NCI-H1930 (cell line): ENCODE results near the gene BLTP3A.
"Not testable (repeated sequence)": the region's sequence is repeated elsewhere in the genome, so short reads cannot be mapped to it uniquely, and the experiment has no call there.

Experiments used
- DNase-seq, 2 experiments: peaks; one replicate each; lab custom pipeline; 2025; lab: John Stamatoyannopoulos, UW

The BLTP3A gene

DNA sequence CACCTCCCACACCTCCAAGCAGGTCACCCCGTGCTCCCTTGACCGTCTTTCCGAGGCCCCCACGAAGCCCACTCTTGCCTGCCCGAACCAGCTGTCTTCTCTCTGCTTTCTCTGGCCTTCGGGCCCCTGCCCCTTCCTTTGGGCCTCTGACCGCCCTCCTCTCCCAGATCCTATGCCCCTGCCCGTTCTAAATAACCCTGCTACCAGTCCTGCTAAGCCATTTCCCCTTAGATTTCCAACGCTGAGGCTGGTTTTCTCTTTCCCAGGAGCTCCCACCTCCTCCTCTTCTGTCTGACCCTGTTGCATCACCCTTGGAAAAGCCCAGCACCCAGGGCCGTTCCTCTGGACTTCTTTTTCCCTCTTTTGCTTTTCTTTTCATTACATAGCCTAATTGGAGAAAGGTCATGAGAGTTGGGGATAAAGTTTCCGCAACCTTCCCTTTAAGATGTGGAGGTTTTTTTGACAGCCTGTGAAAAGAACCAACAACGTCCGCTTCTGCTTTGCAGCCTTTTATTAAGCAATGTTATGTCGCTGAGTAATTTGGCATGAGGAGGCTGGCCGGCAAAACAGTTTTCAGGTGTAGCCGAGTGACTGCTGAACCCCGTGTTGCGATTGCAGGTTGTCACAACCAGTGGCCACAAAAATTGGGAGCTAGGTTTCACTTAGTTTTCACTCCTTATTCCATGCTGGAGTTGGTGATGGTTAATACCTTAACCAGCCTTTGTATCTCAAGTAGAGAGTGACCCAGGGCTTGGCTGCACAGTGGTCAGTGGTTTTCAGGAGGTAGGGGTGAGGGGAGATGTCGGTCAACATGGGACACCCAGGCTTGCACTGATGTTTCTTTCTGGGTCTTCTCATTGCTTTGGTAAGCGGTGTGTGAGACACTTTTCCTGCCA lies 970 bp downstream of the BLTP3A start:
- DNase-seq = no peak

- DNase-seq = no peak
Measured at GRCh38 chr6:34793877-34794276, 2.0 kb downstream of the BLTP3A start.

DNA sequence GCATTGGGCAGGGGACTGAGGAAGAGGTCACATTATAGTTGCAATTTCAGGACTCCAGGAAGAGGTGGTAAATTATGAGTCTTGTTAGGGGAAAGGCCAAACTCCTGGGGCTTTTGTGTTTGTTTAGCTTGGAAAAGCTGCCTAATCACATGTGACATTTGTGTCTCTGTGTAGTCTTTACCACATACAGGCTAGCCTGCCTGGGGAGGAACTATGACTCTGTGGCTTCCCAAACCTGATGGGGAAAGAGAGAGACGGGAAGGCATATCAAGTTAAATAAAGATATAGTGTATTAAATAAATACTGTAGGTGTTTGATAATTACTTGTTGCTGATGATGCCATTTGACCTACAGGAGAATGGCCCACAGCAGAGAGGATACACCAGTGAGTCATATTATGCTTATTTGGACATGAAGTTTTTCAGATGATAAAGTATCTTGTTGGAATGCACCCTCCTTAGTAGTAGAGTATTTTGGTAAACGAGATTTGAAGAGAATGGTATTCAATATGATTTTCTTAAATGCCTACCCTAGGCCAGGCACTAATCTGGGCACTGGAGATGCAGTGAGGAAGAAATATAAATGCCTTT lies 4.0 kb downstream of the BLTP3A start:
- DNase-seq = no peak

DNA sequence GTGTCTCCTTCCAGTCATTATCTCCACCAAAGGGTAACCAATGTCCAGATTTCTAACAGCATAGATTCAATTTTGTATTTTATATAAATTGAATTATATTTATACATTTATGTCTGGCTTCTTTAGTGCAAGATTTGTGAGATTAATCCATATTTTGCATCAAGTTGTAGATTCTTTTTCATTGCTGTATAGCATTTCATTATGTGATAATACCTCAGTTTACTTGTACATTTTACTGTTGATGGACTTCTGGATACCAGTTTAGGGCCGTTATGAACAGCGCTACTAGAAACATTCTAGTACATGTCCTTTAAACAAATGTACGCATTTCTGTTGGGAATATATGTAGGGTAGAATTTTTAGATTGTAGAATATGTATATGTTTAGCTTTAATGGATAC lies 6.2 kb downstream of the BLTP3A start:
- no peak for DNase-seq

DNA sequence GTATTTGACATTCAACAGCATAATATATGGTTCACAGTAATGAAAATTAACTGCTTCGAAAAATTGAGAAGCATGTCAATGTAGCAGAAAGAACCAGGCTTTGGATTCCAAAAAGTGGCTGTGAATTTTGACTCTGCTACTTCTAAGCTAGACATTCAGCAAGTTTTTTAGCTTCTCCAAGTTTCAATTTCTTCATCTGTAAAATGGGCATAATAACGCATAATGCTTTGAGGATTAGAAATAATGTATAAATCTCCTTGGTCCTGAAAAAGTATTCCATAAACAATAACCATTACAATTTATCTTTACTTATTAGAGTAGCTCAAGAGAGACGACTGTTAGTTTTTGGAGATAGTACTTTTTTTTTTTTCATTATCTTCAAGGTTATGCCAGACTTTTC lies 7.7 kb downstream of the BLTP3A start:
- no peak for DNase-seq

DNA sequence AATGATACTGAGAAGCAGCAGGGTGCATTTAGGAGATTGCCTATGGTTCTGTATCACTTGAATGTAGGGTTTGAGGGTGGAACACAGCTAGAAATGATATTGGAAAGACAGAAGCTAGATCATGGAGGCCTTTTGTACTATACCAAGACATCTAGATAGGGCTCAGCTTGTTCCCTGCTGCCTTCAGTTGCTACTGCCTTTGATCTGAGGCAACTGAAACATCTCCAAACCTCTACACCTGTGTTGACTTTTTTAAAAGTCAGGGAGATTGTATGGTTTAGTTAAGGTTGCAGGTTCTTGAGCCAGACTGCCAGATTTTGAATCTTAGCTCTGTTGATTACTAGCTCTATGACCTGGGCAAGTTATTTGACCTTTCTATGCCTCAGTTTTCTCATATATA lies 12.7 kb downstream of the BLTP3A start:
- no peak for DNase-seq

DNA sequence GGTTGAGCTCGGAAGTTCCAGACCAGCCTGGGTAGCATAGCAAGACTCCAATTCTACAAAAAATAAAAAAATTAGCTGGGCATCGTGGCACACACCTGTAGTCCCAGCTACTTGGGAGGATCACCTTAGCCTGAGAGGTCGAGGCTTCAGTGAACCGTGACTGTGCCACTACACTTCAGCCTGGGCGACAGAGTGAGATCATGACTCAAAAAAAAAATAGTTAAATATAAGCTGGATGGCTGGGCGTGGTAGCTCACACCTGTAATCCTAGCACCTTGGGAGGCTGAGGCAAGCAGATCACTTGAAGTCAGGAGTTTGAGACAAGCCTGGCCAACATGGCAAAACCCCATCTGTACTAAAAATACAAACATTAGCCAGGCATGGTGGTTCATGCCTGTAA lies 13.2 kb downstream of the BLTP3A start:
- DNase-seq = not testable (repeated sequence)

DNA sequence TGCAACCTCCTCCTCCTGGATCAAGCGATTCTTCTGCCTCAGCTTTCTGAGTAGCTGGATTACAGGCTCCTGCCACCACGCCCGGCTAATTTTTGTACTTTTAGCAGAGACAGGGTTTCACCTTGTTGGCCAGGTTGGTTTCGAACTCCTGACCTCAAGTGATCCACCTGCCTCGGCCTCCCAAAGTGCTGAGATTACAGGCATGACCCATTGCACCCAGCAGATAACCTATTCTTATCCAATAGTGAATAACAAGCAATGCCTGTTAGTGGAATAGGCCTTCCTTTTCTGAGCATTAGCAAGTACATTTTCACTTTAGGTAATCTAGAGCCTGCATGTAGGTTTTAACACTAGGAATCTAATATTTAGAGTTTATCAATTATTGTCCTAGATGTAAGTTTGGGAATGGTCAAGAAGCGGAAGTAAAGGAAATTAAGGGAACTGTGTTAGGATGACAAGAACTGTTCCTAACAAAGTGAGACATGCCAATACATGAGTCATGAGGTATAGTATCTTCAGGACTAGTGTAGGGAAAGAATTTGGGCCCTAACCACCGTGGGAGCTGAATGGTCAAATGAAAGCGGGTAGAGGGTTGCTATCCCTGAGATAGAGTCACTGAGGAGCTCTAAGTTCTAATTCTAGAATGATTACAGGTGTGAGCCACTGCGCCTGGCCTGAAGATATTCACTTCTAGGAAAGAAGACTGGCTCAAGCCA lies 15.0 kb downstream of the BLTP3A start:
- DNase-seq = no peak

GRCh38 chr6:34808473-34808872 lies 16.6 kb downstream of the BLTP3A start:
- DNase-seq = not testable (repeated sequence)

GRCh38 chr6:34809419-34809818 lies 17.5 kb downstream of the BLTP3A start:
- not testable (repeated sequence) for DNase-seq

- no peak for DNase-seq
Measured at GRCh38 chr6:34810017-34810882, 18.4 kb downstream of the BLTP3A start.

DNA sequence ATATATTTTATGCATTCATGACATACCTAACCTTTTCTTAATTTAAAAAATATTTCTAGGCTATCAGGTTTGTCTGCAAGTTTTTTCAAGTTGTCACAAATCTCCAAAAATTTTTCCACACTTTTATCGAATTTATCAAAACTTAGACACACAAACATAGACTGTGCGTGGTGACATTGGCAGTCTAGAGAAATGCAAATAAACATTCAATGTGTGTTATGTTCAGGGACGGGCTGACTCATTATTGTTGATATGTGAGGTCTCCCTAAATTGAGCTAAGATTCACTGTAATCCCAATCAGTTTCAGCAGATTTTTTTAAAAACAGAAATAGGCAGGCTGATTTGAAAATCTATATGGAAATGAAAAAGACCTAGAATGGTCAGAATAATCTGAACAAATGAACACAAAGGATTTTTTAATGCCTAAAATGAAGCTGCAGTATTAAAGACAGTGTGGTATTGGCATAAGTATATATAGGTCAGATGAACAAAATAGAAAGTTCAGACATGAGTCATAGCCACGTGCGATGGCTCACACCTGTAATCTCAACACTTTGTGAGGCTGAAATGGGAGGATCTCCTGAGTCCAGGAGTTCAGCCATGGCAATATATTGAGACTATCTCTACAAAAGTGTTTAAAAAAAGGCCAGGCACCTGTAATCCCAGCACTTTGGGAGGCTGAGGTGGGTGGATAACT lies 19.2 kb downstream of the BLTP3A start:
- no peak for DNase-seq

DNA sequence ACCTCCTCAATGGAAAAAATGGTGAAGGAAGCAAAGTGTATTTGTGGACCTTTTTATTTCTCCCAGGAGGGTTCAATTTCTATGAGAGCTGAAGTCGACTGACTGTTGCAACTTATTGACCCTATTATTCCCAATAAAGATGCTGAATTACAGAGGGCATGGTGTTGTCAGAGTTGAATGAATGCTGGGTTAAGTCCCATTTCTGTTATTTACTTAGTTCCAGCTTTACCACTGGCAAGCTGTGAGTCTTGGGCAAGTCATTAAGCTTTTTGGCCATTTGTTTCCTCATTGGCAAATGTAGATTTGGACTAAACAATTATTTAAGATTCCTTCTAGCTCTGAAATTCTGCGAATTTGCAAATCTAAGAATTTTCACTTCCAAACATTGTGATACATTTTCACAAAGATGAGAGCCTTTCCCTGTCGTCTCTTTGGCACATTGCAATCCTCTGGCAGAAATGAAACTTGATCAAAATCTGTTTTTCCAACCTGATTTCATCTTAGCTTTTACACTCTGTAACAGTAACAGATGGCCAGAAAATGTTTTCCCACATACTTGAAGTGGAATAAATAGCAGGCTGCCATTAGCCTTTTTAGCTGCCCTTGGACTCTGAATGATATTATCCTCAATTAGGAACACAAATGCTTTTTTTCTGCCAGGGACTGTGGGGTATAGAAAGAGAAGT lies 21.3 kb downstream of the BLTP3A start:
- no peak for DNase-seq

DNA sequence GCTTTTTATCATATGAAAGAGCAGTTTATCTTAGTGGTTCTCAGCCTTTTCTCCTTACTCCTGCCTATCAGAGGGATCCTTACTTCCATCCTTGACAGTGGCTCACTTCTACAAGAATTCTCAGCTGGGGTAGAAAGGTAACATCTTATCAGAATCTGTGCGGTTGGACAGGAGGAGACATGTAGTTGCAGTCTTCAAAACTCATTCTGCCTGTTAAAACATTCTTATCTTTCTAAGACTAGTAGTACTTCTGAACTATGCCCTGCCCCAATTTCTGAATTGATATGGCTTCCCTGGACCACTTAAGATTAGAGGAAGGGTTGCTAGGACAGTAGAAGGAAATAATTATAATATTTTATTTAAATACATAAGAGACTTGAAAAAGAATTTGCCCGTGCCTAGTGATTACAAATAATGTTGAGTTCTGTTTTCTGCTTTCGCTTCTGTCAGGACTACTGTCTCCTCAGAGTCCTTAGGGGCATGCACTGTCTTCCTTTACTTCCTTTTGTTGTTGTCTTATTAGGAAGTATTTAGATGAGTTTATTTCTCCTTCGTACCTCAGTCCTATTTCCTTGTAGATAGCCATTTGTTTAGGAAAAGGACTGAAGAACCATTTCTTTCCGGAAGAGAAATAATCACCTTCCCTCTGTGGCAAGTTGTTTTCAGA lies 24.9 kb downstream of the BLTP3A start:
- DNase-seq = no peak

DNA sequence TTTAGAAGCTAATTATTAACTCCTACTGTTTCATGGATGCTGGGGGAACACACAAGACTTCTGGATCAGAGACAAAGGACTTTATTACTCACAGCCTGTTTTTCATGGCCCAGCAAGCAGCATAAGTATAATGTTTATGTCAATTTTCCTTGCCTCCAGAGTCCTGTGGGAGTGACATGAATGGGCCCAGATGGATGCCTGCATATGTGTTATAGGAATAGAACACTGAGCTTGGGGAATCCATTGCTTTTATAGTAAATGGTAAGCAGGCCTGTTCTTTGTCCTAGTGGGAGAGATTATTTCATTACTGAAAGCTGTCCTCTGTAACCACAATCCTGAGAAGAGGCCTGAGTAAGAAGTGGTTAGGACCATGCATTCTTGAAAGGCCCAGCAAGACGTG lies 25.6 kb downstream of the BLTP3A start:
- DNase-seq = no peak

DNA sequence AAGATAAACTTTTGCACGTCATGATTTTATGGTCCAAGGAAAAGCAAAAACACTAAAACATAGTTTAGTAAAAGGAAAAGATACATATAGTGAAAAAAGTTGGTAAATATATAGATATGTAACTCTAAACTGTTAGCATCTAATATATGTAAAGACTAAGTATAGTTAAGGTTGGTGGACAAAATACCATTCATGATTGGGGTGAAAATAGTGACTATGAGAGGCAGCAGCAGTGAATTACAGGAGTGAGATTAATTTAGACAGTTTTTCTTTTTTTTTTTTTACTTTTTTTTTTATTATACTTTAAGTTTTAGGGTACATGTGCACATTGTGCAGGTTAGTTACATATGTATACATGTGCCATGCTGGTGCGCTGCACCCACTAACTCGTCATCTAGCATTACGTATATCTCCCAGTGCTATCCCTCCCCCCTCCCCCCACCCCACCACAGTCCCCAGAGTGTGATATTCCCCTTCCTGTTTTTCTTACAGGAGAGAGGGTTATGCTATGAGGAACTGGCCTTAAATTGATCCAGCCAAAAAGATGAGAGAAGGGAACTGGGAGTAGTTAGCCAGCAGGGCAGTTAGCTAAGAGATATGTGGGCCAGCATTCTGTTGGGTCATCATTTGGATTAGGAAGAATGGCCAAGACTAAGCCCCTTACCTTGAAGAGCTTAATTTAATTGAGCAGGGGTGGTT lies 27.1 kb downstream of the BLTP3A start:
- DNase-seq = not testable (repeated sequence)

DNA sequence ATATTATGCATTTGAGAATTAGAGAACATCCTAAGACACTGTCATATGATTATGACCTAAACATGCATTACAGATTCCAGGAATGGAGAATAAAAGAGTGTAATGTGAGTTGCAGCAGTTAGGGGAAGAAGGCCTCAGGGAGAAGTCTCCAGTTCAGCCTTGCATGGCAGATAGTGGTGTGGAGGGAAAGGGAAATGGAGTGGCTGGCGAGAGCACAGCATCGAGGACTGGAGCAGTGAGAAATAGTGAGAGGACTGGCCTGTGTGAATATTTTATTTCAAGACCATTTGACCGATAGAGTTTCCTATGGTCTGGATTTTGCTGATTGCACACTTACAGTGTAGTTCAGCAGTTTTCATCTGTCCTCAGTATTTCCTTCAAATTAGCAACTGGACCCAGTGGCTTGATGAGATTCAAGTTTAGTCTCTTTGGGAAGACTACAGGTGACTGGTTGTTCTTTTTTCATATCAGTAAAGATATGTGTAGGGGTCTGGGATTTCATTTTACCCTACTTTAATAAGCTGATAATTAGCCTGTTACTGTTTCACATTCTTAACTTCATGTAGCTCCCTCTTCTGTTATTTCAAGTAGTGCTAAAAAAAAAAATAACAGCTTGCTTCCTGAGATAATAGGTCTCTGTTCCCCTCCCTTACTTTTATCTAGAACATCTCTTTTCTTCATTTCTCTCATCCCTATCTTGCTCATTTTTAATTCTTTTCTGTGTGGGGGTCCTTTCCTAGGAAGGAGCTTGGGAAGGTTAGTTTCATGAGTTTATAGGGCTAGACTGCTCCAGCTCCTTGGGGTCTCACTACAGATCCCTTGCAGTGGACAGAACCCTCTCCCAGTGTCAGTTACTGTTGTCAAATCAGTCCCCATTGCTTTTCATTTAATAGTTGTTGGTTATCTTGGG lies 27.9 kb downstream of the BLTP3A start:
- no peak for DNase-seq

DNA sequence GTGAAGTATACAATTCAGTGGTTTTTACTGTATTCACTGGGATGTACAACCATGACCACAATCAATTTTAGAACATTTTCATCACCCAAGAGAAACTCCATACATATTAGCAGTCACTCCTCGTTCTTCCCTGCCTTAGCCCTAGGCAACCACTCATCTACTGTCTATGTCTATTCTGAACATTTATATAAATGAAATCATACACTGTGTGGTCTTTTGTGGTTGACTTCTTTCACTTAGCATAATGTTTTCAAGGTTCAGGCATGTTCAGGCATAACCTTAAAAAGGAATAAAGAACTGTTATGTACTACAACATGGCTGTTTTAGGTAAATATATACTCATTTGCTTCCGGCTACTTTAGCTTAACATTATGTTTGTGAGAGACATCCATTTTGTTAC lies 37.3 kb downstream of the BLTP3A start:
- no peak for DNase-seq

GRCh38 chr6:34832942-34833341 lies 41.1 kb downstream of the BLTP3A start:
- no peak for DNase-seq
